ENCODE data around the gene HPD.

- TF ChIP-seq POLR2A (IDR thresholded peaks at IDR 0.05; ENCODE audit: low read depth, low read length) (no peak), FOS (IDR thresholded peaks at IDR 0.05; ENCODE audit: low read depth, low read length) (no peak), CTCF (conservative IDR thresholded peaks at IDR 0.05; ENCODE audit: low read depth, low read length) (no peak), ELK1 (IDR thresholded peaks at IDR 0.05; ENCODE audit: borderline replicate concordance, low read depth, low read length) (no peak), MAFK (IDR thresholded peaks at IDR 0.05; ENCODE audit: low read depth, low read length) (no peak), RAD21 (IDR thresholded peaks at IDR 0.05; ENCODE audit: low read length) (no peak), CHD1 (IDR thresholded peaks at IDR 0.05; ENCODE audit: low read depth, low read length) (no peak), BHLHE40 (IDR thresholded peaks at IDR 0.05; ENCODE audit: low read depth, low read length) (no peak), USF2 (IDR thresholded peaks at IDR 0.05; ENCODE audit: low read depth, low read length) (no peak), SMC3 (IDR thresholded peaks at IDR 0.05; ENCODE audit: low read depth, low read length) (no peak), RFX5 (IDR thresholded peaks at IDR 0.05; ENCODE audit: low read depth, low read length) (no peak), CEBPB (IDR thresholded peaks at IDR 0.05; ENCODE audit: low read depth, low read length) (no peak)
These were observed 39.3 kb downstream of the HPD start for GRCh38 chr12:121819212-121819949.
